ENCODE results near the gene FER. TPM values are rescaled to one million over a fixed set of nuclear protein-coding genes. Genes with fewer than 3 reads are reported as not detected.

Gene FER
- total and polyA plus RNA-seq, 12 donors, result 1.4 to 21.9 (median 14.9) TPM

- Histone ChIP-seq H3K4me3 (no peak overlapping the region), H3K9me3 (no peaks in the 10 kb centered on the region), H3K36me3 (no peaks in the 10 kb centered on the region), H3K4me1 (peaks cover 0 to 10% (median 0%) of the 10 kb centered on the region in 9 donors), H3K27ac (no peak overlapping the region), H3K27me3 (no peaks in the 10 kb centered on the region)
- DNase-seq, result no peak
- intact Hi-C loops (cut with DNase I), result no loop called here
- 72 to 77% methylated on average over 4 of the region's 4 CpGs for WGBS, 2 donors
- ATAC-seq, result no peak
- TF ChIP-seq CTCF (IDR thresholded peaks at IDR 0.05), result no peak
These were observed 287.7 kb downstream of the FER start for GRCh38 chr5:109035436-109035835.

GRCh38 chr5:109038209-109038840 lies 290.6 kb downstream of the FER start:
- ATAC-seq, result no peak
- H3K27ac ChIP-seq, result no peak overlapping the region
- TF ChIP-seq CTCF (IDR thresholded peaks at IDR 0.05), result no peak
- H3K36me3 ChIP-seq, result no peaks in the 10 kb centered on the region
- peaks cover 0 to 4% (median 0%) of the 10 kb centered on the region in 9 donors for H3K4me1 ChIP-seq
- intact Hi-C loops (cut with DNase I), result no loop called here
- DNase-seq, result no peak
- no peaks in the 10 kb centered on the region for H3K27me3 ChIP-seq
- no peaks in the 10 kb centered on the region for H3K9me3 ChIP-seq
- 78 to 83% methylated on average over 2 of the region's 2 CpGs for WGBS, 2 donors
- no peak overlapping the region for H3K4me3 ChIP-seq

GRCh38 chr5:109041317-109041716 lies 293.6 kb downstream of the FER start:
- DNase-seq (no peak), ATAC-seq (no peak)
- no peak for TF ChIP-seq CTCF (IDR thresholded peaks at IDR 0.05)
- Histone ChIP-seq H3K9me3 (no peaks in the 10 kb centered on the region), H3K27ac (no peak overlapping the region), H3K27me3 (no peaks in the 10 kb centered on the region), H3K4me1 (peaks cover 0 to 5% (median 0%) of the 10 kb centered on the region in 9 donors), H3K36me3 (peaks cover 0 to 4% (median 0%) of the 10 kb centered on the region in 9 donors), H3K4me3 (no peak overlapping the region)
- 84% methylated on average over 3 of the region's 3 CpGs for WGBS, 2 donors
- intact Hi-C loops (cut with DNase I), result no loop called here

- Histone ChIP-seq H3K27ac (no peak overlapping the region), H3K36me3 (peaks cover 0 to 23% (median 0%) of the 10 kb centered on the region in 9 donors), H3K4me3 (no peak overlapping the region), H3K27me3 (no peaks in the 10 kb centered on the region), H3K4me1 (peaks cover 0 to 5% (median 0%) of the 10 kb centered on the region in 9 donors), H3K9me3 (no peaks in the 10 kb centered on the region)
- 67 to 72% methylated on average over 2 of the region's 2 CpGs for WGBS, 2 donors
- TF ChIP-seq CTCF (IDR thresholded peaks at IDR 0.05), result no peak
- intact Hi-C loops (cut with DNase I), result no loop called here
- DNase-seq, result no peak
- no peak for ATAC-seq
These were observed 298.0 kb downstream of the FER start for GRCh38 chr5:109045710-109046109.

All from heart right ventricle (tissue), 16 donors.